Dendritic cell treated with granulocyte-macrophage colony-stimulating factor and Interleukin-4, amounts not matched to agents 40 ng/mL and 50 ng/mL, for 4 days (primary cell): ENCODE measurements around the gene ZKSCAN1.
A peak's percentile ranks its signal among the peaks of the same experiment; 100 is the strongest.

Source experiments
- H3K27ac Mint-ChIP-seq: one replicate; pipeline ENCODE4 v1.8.0; 2022; ENCODE audit warnings: mild to moderate bottlenecking, mixed read lengths
- H3K27me3 Mint-ChIP-seq: one replicate; pipeline ENCODE4 v1.8.0; 2022; ENCODE audit warnings: mild to moderate bottlenecking, mixed read lengths
- H3K36me3 Mint-ChIP-seq: one replicate; pipeline ENCODE4 v1.8.0; 2022; ENCODE audit warnings: low read depth, mixed read lengths
- H3K4me1 Mint-ChIP-seq: one replicate; pipeline ENCODE4 v1.8.0; 2022; ENCODE audit warnings: low read depth, mixed read lengths
- H3K4me3 Mint-ChIP-seq: one replicate; pipeline ENCODE4 v1.8.0; 2022; ENCODE audit warnings: mild to moderate bottlenecking, moderate library complexity, mixed read lengths
- H3K9me3 Mint-ChIP-seq: one replicate; pipeline ENCODE4 v1.8.0; 2022; ENCODE audit warnings: mixed read lengths
- intact Hi-C: fragments of 100-400 bp; cut with micrococcal nuclease; formaldehyde crosslinking; loops from one replicate; pipeline ENCODE4 v1.15.0; 2022

Gene ZKSCAN1

GRCh38 chr7:100085515-100085914, 70.1 kb downstream of the ZKSCAN1 start:
- H3K9me3 Mint-ChIP-seq = no peaks in the 10 kb centered on the region
- peaks cover 6% of the 10 kb centered on the region for H3K27me3 Mint-ChIP-seq
- no peak overlapping the region for H3K4me3 Mint-ChIP-seq
- peaks cover 45% of the 10 kb centered on the region for H3K4me1 Mint-ChIP-seq
- intact Hi-C loops = loop anchor here (10.0 kb wide), 2 partner anchors 71 to 531 kb away; partner anchors contain the start of genes FAM200A, ZKSCAN1 and ZNF655
- peaks cover 28% of the 10 kb centered on the region for H3K36me3 Mint-ChIP-seq
- peak overlapping the region; percentile 62 for H3K27ac Mint-ChIP-seq

- intact Hi-C loops = loop anchor here (10.0 kb wide), 2 partner anchors 72 to 532 kb away; partner anchors contain the start of genes FAM200A, ZKSCAN1 and ZNF655
- Mint-ChIP-seq H3K4me3 (no peak overlapping the region), H3K27me3 (peaks cover 6% of the 10 kb centered on the region), H3K9me3 (no peaks in the 10 kb centered on the region), H3K4me1 (peaks cover 45% of the 10 kb centered on the region), H3K36me3 (peaks cover 36% of the 10 kb centered on the region), H3K27ac (no peak overlapping the region)
These were observed 71.8 kb downstream of the ZKSCAN1 start for GRCh38 chr7:100087055-100087750.

- Mint-ChIP-seq H3K4me1 (peaks cover 36% of the 10 kb centered on the region), H3K36me3 (peaks cover 46% of the 10 kb centered on the region), H3K27me3 (peaks cover 4% of the 10 kb centered on the region), H3K4me3 (peak overlapping the region; percentile 93), H3K9me3 (no peaks in the 10 kb centered on the region), H3K27ac (peak overlapping the region; percentile 87)
- intact Hi-C loops = loop anchor here (10.0 kb wide), 2 partner anchors 73 to 533 kb away; partner anchors contain the start of genes FAM200A, ZKSCAN1 and ZNF655
These were observed 72.8 kb downstream of the ZKSCAN1 start for GRCh38 chr7:100088095-100088620.

- Mint-ChIP-seq H3K27ac (peak within 1 kb of the TSS; percentile 87), H3K36me3 (peaks cover 53% of the 10 kb centered on the region), H3K4me3 (peak within 1 kb of the TSS; percentile 93), H3K27me3 (peaks cover 1% of the 10 kb centered on the region), H3K9me3 (no peaks in the 10 kb centered on the region), H3K4me1 (peaks cover 34% of the 10 kb centered on the region)
- intact Hi-C loops = loop anchor here (10.0 kb wide), 2 partner anchors 74 to 534 kb away; partner anchors contain the start of genes FAM200A, ZKSCAN1 and ZNF655
These were observed 73.4 kb downstream of the ZKSCAN1 start, which contains the start of gene COPS6 for GRCh38 chr7:100088621-100089457. Gene COPS6, plus strand, starts transcription at chr7:100088969. Its CDS starts 22 bp downstream, at chr7:100088991.

- Mint-ChIP-seq H3K27ac (peak overlapping the region; percentile 87), H3K4me1 (peaks cover 34% of the 10 kb centered on the region), H3K4me3 (peak overlapping the region; percentile 93), H3K27me3 (no peaks in the 10 kb centered on the region), H3K36me3 (peaks cover 60% of the 10 kb centered on the region), H3K9me3 (no peaks in the 10 kb centered on the region)
- intact Hi-C loops = loop anchor here (10.0 kb wide), 2 partner anchors 75 to 535 kb away; partner anchors contain the start of genes FAM200A, ZKSCAN1 and ZNF655
These were observed 74.2 kb downstream of the ZKSCAN1 start for GRCh38 chr7:100089458-100090196.

GRCh38 chr7:100090527-100091410, 75.4 kb downstream of the ZKSCAN1 start:
- peaks cover 72% of the 10 kb centered on the region for H3K36me3 Mint-ChIP-seq
- no peaks in the 10 kb centered on the region for H3K27me3 Mint-ChIP-seq
- H3K27ac Mint-ChIP-seq = no peak overlapping the region
- no peaks in the 10 kb centered on the region for H3K9me3 Mint-ChIP-seq
- intact Hi-C loops = no loop called here
- H3K4me1 Mint-ChIP-seq = peaks cover 36% of the 10 kb centered on the region
- no peak overlapping the region for H3K4me3 Mint-ChIP-seq
